ENCODE data around the gene CDH4.

CDH4 gene

GRCh38 chr20:61710108-61710507, 458.0 kb downstream of the CDH4 start:
- DNase-seq (ENCODE audit: low spot score): no peak
- TF ChIP-seq CTCF (IDR thresholded peaks at IDR 0.05; ENCODE audit: borderline replicate concordance, control extremely low read depth, extremely low read depth, insufficient read depth, missing control alignments): no peak
- in situ Hi-C loops (cut with MboI; ENCODE audit: low sequenced_read_pairs, unreplicated experiment): no loop called here

- in situ Hi-C loops (cut with MboI; ENCODE audit: low sequenced_read_pairs, unreplicated experiment): no loop called here
- no peak for DNase-seq (ENCODE audit: low spot score)
- TF ChIP-seq CTCF (IDR thresholded peaks at IDR 0.05; ENCODE audit: borderline replicate concordance, control extremely low read depth, extremely low read depth, insufficient read depth, missing control alignments): no peak
Measured at GRCh38 chr20:61712688-61713087, 460.6 kb downstream of the CDH4 start.

DNA sequence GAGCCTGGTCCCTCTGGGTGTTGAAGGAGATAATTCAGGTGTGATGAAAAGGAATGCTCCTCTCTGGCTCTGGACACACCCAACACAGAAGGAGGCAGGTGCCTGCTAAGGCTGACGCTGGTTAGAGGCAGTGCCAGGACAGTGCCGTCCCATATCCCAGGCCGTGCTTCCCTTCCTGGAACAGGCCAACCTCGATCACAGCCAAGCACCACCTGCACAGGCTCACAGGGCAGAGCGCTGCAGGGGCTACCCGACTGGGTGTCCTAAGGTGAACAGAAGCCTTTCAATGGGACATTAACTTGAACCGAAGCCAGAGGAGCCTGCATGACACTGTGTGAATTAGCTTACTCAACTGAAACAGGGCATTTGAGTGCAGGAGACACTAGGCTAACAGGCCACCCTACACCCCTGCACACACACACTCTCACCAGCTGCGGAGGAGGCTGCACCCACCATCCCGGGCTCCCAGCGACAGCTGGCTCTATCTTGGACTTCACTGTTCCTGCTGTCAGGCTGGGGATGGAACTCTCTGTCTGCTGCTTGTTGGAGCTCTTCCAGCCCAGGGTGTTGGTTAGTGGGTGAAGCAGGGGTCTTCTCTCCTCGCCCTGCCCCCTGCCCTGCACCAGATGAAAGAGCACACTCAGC, 466.4 kb downstream of the CDH4 start:
- in situ Hi-C loops (cut with MboI; ENCODE audit: low sequenced_read_pairs, unreplicated experiment): no loop called here
- TF ChIP-seq CTCF (IDR thresholded peaks at IDR 0.05; ENCODE audit: borderline replicate concordance, control extremely low read depth, extremely low read depth, insufficient read depth, missing control alignments): no peak
- DNase-seq (ENCODE audit: low spot score): no peak

- in situ Hi-C loops (cut with MboI; ENCODE audit: low sequenced_read_pairs, unreplicated experiment): no loop called here
- no peak for TF ChIP-seq CTCF (IDR thresholded peaks at IDR 0.05; ENCODE audit: borderline replicate concordance, control extremely low read depth, extremely low read depth, insufficient read depth, missing control alignments)
- DNase-seq (ENCODE audit: low spot score): no peak
Measured at GRCh38 chr20:61719691-61720347, 467.8 kb downstream of the CDH4 start.

DNA sequence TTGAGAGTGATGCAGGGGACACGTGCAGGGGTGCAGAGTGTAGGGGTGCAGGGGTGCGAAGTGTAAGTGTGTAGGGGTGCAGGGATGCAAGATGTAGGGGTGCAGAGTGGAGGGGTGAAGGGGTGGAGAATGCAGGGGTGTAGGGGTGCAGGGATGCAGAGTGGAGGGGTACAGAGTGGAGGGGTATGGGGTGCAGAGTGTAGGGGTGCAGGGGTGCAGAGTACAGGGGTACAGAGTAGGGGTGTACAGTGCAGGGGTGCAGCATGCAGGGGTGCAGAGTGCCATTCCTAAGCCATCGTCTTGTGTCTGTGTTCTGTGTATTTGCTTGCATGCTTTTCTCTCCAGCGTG, 468.3 kb downstream of the CDH4 start:
- TF ChIP-seq CTCF (IDR thresholded peaks at IDR 0.05; ENCODE audit: borderline replicate concordance, control extremely low read depth, extremely low read depth, insufficient read depth, missing control alignments): no peak
- in situ Hi-C loops (cut with MboI; ENCODE audit: low sequenced_read_pairs, unreplicated experiment): no loop called here
- no peak for DNase-seq (ENCODE audit: low spot score)

DNA sequence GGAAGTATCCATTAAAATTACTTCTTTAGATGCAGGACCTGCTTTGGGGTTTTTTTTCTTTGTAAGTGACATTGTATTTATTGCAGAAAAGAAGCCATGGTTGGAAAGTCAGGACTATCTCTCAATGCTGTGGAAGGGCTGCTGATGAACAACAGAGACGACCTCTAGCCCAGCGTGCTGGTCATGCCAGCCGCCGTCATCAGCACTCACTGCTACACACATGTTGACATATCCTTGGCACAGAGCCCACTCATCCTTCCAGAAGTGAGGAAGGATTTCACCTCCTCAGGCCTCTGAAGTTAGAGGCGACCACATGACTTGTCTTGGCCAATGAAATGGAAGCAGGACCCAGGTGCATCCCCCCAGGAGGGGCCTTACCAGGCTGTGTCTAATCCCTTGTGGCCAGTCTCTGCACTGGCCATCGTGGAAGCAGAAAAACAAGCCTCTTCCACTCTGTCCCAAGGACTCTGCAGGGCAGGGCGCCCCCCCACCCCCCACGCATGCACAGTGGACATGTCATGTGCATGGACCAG, 470.2 kb downstream of the CDH4 start:
- TF ChIP-seq CTCF (IDR thresholded peaks at IDR 0.05; ENCODE audit: borderline replicate concordance, control extremely low read depth, extremely low read depth, insufficient read depth, missing control alignments): no peak
- in situ Hi-C loops (cut with MboI; ENCODE audit: low sequenced_read_pairs, unreplicated experiment): no loop called here
- DNase-seq (ENCODE audit: low spot score): no peak
